Osteocyte (in vitro differentiated cells): ENCODE measurements around the gene NUP205. TPM values are rescaled to one million over a fixed set of nuclear protein-coding genes. Genes with fewer than 3 reads are reported as not detected.

Experiments
- DNase-seq: peaks from one replicate; pipeline ENCODE4 v3.0.0; 2021; ENCODE audit warnings: mixed read lengths; ENCODE audit not compliant: unreplicated experiment; ENCODE audit errors: extremely low spot score
- H3K27ac Mint-ChIP-seq: one replicate; pipeline ENCODE4 v1.8.0; 2021; ENCODE audit warnings: mild to moderate bottlenecking, mixed read lengths; ENCODE audit not compliant: unreplicated experiment
- H3K27me3 Mint-ChIP-seq: one replicate; pipeline ENCODE4 v1.8.0; 2021; ENCODE audit warnings: mixed read lengths; ENCODE audit not compliant: unreplicated experiment
- H3K36me3 Mint-ChIP-seq: one replicate; pipeline ENCODE4 v1.8.0; 2021; ENCODE audit warnings: mixed read lengths; ENCODE audit not compliant: unreplicated experiment
- H3K4me1 Mint-ChIP-seq: one replicate; pipeline ENCODE4 v1.8.0; 2021; ENCODE audit warnings: mixed read lengths; ENCODE audit not compliant: unreplicated experiment
- H3K4me3 Mint-ChIP-seq: one replicate; pipeline ENCODE4 v1.8.0; 2021; ENCODE audit warnings: mild to moderate bottlenecking, moderate library complexity, mixed read lengths; ENCODE audit not compliant: unreplicated experiment
- H3K9me3 Mint-ChIP-seq: one replicate; pipeline ENCODE4 v1.8.0; 2021; ENCODE audit warnings: mixed read lengths; ENCODE audit not compliant: unreplicated experiment
- total RNA-seq: library from RNA; stranded (reverse); gene quantifications from 2 replicates; pipeline ENCODE4 v1.2.1, GENCODE V29; 2021
- TF ChIP-seq, protein P1 (sequence below): fragments of 200-600 bp; sonication (generic); IDR thresholded peaks from 2 replicates; pipeline ENCODE4 v1.5.0; 2021; ENCODE audit warnings: antibody characterized with exemption, mild to moderate bottlenecking, moderate library complexity

NUP205 gene
- total RNA-seq, 1 donor from 2014 or later: 31.0 TPM

DNA sequence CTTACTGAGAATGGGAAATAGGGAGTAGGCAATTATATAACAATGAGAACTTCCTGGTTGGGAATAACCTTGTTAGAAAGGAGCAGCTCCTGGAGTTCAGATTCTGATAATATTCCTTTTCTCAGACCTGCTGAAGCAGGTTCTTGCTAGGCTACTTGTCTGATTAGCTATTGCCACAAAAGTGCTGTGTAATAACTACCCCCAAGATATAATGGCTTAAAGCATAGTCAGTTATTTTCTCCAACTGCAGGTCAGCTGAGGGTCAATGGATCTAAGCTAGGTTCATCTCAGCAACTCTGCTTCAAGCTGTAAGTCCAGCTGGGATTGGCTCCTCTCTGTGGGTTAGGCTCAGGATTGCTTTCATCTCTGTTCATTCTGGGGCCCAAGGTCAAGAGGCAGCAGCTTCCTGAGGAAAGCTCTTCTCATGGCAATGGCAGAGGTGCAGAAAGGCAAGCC lies 38.5 kb upstream of the NUP205 start:
- H3K27me3 Mint-ChIP-seq: peaks cover 2% of the 10 kb centered on the region
- H3K4me3 Mint-ChIP-seq: no peak overlapping the region
- DNase-seq: no peak
- TF ChIP-seq, protein P1, sequence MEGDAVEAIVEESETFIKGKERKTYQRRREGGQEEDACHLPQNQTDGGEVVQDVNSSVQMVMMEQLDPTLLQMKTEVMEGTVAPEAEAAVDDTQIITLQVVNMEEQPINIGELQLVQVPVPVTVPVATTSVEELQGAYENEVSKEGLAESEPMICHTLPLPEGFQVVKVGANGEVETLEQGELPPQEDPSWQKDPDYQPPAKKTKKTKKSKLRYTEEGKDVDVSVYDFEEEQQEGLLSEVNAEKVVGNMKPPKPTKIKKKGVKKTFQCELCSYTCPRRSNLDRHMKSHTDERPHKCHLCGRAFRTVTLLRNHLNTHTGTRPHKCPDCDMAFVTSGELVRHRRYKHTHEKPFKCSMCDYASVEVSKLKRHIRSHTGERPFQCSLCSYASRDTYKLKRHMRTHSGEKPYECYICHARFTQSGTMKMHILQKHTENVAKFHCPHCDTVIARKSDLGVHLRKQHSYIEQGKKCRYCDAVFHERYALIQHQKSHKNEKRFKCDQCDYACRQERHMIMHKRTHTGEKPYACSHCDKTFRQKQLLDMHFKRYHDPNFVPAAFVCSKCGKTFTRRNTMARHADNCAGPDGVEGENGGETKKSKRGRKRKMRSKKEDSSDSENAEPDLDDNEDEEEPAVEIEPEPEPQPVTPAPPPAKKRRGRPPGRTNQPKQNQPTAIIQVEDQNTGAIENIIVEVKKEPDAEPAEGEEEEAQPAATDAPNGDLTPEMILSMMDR: no peak
- H3K9me3 Mint-ChIP-seq: peaks cover 4% of the 10 kb centered on the region
- H3K36me3 Mint-ChIP-seq: peaks cover 1% of the 10 kb centered on the region
- no peak overlapping the region for H3K27ac Mint-ChIP-seq
- H3K4me1 Mint-ChIP-seq: no peaks in the 10 kb centered on the region

DNA sequence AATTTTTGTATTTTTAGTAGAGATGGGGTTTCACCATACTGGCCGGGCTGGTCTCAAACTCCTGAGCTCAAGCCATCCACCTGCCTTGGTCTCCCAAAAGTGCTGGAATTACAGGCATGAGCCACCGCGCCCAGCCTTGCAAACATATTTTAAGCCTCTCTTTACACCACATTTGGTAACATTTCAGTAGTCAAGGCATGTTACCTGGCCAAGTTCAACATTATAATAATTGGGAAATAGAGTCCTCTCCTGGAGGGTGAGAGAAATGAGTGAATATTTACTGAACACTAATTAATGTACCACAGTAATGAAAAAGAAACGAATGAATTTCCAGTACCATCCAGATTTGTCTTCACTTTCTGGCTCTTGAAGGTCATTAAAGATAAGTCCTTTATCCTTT lies 37.8 kb upstream of the NUP205 start:
- Mint-ChIP-seq H3K4me1 (no peaks in the 10 kb centered on the region), H3K36me3 (peaks cover 1% of the 10 kb centered on the region), H3K27me3 (peaks cover 2% of the 10 kb centered on the region), H3K9me3 (peaks cover 4% of the 10 kb centered on the region), H3K4me3 (no peak overlapping the region), H3K27ac (no peak overlapping the region)
- peak; percentile 38 for DNase-seq
- TF ChIP-seq, protein P1: no peak

GRCh38 chr7:135522509-135522908 lies 35.2 kb upstream of the NUP205 start:
- Mint-ChIP-seq H3K27ac (no peak overlapping the region), H3K9me3 (peaks cover 4% of the 10 kb centered on the region), H3K36me3 (peaks cover 1% of the 10 kb centered on the region), H3K4me1 (no peaks in the 10 kb centered on the region), H3K4me3 (no peak overlapping the region), H3K27me3 (peaks cover 2% of the 10 kb centered on the region)
- TF ChIP-seq, protein P1: no peak
- peak; percentile 34 for DNase-seq

GRCh38 chr7:135523146-135523545 lies 34.6 kb upstream of the NUP205 start:
- TF ChIP-seq, protein P1: no peak
- Mint-ChIP-seq H3K27ac (no peak overlapping the region), H3K4me3 (no peak overlapping the region), H3K9me3 (peaks cover 4% of the 10 kb centered on the region), H3K27me3 (peaks cover 2% of the 10 kb centered on the region), H3K4me1 (no peaks in the 10 kb centered on the region), H3K36me3 (peaks cover 1% of the 10 kb centered on the region)
- DNase-seq: no peak

DNA sequence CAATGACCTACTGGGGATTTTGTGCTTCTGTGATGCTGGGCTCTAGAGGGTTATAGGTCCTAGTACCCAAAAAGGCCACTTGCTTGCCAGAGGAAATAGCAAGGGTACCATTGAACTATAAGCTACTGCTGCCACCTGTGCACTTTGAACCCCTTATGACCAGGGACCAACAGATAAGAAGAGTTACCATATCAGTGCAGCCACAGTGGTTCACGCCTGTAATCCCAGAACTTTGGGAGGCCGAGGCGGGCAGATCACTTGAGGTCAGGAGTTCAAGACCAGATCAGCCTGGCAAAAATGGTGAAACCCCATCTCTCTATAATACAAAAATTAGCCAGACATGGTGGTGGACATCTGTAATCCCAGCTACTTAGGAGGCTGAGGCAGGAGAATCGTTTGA lies 32.3 kb upstream of the NUP205 start:
- Mint-ChIP-seq H3K36me3 (peaks cover 1% of the 10 kb centered on the region), H3K4me3 (no peak overlapping the region), H3K9me3 (peaks cover 4% of the 10 kb centered on the region), H3K27ac (no peak overlapping the region), H3K4me1 (no peaks in the 10 kb centered on the region), H3K27me3 (peaks cover 12% of the 10 kb centered on the region)
- TF ChIP-seq, protein P1: no peak
- DNase-seq: no peak
